ENCODE measurements around the gene SULT4A1.

SULT4A1 gene

DNA sequence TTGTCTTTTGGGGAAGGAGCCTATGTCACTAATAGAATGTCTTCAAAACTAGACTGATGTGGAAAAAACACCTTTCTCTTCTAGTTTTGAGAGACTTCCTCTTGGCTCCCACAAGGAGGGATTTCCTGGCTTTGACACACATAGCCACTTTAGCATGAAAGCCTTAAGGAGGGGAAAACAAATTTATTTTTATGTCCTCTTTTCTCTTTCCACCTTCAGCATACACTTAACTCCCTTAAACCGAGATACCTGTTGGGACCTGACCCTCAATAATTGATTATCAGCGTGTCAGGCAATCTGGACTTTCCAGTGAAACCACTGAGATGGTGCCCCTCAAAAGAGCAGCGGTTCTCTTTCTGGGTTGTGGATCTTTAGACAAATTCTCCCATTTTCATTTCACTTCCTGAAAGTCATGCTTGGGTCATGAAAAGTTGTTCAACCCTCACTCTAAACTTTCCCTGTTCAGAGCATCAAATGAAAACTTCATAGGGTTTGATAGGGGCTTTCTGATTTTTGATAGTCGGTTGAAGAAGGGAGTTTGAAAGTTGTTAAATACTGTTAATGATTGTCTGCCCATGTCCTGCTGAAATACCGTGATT, 59.3 kb downstream of the SULT4A1 start:
- no peak for DNase-seq (ENCODE audit: low spot score)

DNA sequence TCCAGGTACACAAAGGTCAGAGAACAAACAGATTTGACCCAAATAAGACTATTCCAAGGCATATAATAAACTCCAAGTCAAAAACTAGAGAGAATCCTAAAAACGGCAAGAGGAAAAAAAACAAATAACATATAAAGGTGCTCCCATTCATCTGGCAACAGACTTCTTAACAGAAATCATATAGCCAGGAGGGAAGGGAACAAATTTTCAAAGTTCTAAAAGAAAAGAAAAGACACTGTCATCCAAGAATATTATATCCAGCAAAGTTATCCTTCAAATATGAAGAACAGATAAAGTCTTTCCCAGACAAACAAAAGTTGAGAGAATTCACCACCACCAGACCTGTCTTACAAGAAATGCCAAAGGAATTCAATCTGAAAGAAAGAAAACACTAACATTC, 61.3 kb downstream of the SULT4A1 start:
- DNase-seq (ENCODE audit: low spot score) = no peak

DNA sequence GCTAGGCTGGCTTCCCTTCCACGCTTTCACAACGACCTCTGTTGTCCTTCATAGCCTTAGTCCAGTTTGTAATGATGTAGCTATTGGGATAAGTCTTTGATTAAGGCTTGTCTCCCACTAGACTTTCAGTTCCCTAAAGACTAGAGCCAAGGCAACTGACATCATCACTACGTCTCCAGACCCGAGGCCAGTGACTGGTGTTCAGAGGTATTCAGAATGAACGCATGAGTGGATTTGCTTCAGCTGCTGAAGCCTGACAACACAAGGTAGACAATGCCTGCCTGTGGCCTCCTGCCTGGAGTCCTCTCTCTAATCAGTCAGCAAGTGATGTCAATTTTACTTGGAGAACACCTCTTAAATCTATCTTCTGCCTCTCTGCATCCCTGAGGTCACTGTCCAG, 63.8 kb downstream of the SULT4A1 start:
- DNase-seq (ENCODE audit: low spot score) = no peak

DNA sequence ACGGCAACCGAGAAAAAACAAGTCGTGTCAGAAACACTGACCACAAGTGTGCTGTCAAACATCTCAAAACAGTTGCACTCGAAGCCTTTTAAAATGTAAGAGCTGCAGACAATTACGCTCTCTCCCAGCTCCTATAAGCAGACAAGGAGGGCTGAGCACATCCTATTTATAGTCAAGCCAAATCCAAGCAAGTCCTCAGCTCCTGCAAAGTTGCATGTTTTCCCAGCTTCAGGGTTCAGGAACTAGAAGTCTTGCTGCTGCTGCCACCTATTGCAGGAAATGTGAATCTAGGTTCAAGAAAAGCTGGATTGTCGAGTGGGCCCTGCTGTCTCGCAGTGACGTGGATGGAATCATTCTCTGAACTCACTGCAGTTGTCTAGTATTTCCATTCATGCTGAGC, 65.7 kb downstream of the SULT4A1 start:
- DNase-seq (ENCODE audit: low spot score) = no peak

DNA sequence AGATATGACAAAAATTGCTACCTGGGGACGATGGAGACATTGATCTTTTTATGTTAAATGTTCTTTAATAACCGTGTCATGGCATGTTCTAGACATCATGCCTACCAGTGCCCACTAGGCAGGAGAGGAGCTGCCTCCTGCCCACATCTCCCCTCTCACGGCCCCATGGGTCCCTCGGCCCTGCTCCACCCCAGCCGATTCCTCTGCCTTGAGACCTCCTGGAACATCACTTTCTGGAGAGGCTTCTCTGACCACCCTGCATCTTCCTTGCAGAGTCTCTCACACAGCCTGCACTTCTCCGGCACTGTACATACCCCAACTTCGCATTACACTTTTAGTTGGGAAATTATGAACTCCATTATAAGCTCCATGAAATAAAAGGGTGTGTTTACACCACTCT, 67.0 kb downstream of the SULT4A1 start:
- DNase-seq (ENCODE audit: low spot score) = no peak

DNA sequence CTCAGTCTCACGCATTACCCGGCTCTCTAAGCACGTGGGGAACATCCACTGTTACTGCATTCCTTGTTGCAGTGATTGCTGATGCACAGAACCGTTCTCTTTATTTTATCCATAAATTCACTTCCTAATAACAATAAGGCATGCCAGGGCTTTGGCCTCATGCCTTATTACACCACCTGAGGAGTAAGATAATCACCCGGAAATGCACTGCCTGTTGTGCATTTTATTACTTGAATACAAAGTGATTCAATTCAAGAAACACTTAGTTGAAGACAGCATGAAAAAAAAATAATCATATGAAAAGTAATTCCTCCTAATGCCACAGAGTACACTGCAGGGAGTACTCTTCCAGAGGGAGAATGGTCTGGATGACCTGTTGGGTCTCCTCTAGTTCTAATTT, 69.4 kb downstream of the SULT4A1 start:
- no peak for DNase-seq (ENCODE audit: low spot score)

DNA sequence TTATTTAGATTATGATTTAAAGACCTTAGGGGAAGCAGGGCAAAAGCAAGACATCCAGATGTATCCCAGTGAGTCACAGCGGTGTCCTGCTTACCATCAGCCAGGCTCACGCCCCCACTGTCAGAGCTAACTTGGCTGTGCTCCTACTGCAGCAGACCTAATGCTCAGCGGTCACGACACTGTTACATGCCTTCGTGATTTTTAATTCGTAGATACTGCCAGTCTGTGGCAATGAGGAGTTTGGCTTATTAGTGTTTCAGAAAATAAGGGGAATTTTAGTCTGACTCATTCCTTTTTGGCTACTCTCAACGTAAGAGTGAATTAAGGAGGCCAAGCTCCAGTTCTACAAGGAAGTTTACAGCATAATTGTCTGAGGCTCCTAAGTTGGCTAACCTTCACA, 72.9 kb downstream of the SULT4A1 start:
- no peak for DNase-seq (ENCODE audit: low spot score)

DNA sequence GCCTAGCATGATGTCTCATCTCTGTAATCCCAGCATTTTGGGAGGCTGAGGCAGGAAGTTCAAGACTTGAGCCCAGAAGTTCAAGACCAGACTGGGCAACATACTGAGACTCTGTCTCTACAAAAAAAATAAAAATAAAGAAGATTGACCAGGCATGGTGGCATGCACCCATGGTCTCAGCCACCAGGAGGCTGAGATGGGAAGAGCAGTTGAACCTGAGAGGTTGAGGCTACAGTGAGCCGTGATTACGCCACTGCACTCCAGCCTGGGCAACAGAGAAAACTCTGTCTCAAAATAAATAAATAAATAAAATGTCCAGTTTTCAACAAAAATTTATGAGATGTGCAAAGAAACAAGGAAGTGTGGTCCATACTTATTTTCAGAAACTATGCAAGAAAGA, 78.5 kb downstream of the SULT4A1 start:
- DNase-seq (ENCODE audit: low spot score) = no peak

DNA sequence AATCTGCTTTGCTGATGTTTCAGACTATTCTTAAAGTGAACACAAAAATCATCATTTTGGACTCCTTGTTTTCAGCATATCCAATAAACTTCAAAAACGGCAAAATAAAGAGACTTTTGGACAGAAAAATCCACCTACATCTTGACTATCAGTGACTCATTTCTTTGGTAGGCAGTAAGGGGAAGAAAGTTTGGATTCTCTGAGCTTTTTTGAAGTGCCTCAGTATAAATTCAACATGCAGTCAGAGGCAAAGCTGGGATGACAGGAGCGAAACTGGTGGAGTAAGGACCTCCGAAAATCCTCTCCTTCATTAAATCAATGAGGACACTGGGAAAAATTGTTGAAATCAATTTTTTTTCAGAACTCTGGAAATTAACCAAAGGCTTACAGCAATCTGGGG, 79.9 kb downstream of the SULT4A1 start:
- no peak for DNase-seq (ENCODE audit: low spot score)

DNA sequence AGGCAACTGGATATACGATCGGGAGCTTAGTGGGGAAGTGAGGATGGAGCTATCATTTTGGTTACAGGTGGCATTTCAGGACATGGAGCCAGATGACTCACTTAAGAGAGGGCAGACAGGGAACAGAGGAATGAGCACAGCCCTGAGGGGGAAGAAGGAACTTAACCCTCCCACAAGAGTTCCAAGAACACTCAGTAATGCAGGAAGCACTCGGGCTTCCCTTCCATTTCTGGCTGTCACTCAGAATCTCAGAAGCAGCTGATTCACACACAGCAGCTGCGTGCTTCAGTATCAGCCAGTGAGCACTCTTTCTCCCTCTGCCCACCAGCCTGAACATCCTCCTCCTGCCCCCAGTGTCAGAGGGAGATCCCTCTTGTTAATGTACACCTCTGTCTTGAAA, 85.0 kb downstream of the SULT4A1 start:
- DNase-seq (ENCODE audit: low spot score) = no peak

DNA sequence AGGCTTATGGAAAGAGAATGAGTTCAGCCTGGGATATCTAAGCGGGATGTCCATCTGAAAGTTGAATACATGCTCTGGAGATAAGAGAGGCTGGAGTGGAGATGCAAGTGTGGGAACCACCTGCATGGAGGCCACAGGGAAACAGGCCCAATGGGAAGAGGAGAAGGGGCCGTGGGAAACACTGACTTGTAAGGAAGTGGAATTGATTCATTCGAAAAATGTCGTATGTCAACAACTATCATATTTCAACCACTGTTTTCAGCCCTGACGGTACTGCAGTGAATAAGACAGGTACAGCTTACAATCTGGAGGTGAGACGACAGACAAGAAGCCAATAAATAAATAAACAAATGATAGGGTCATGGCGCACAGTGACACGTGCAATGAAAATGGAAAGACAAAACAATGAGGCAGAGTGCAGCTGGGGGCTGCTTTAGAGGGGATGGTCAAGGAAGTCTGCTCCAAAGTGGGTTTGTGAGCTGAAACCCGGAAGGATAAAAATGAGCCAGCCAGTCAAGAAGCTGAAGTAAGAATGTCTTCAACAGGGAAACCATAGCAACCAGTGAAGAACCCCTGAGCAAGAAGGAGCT, 86.1 kb downstream of the SULT4A1 start:
- no peak for DNase-seq (ENCODE audit: low spot score)

All from hematopoietic multipotent progenitor cell treated with erythropoietin and hydrocortisone succinate and interleukin-3 and kit ligand, for 17 days (in vitro differentiated cells).